HCT116 (cell line): ENCODE measurements around the gene NEDD4L.

ENCODE experiments used
- EGR1 ChIP-seq: IDR thresholded peaks from 2 replicates; pipeline ENCODE4 v1.6.1; 2012; ENCODE audit warnings: low read depth
- EZH2 ChIP-seq: fragments of 200-600 bp; sonication (generic); IDR thresholded peaks from 2 replicates; pipeline ENCODE4 v1.6.1; 2017; ENCODE audit warnings: antibody characterized with exemption, mixed run types
- EZH2phosphoT487 ChIP-seq: fragments of 200-600 bp; IDR thresholded peaks from 2 replicates; pipeline ENCODE4 v1.6.1; 2018; ENCODE audit warnings: antibody characterized with exemption, borderline replicate concordance
- POLR2A ChIP-seq: IDR thresholded peaks from 2 replicates; pipeline ENCODE4 v1.7.0; 2011; ENCODE audit warnings: borderline replicate concordance; ENCODE audit not compliant: insufficient read depth, insufficient read length; ENCODE audit errors: extremely low read depth
- POLR2AphosphoS5 ChIP-seq: IDR thresholded peaks from 2 replicates; pipeline ENCODE4 v1.6.1; 2011; ENCODE audit warnings: mild to moderate bottlenecking, low read depth, low read length, moderate library complexity
- SP1 ChIP-seq: IDR thresholded peaks from 2 replicates; pipeline ENCODE4 v1.6.1; 2012; ENCODE audit warnings: low read depth
- TCF7L2 ChIP-seq: IDR thresholded peaks from 2 replicates; pipeline ENCODE4 v1.7.0; 2011; ENCODE audit warnings: borderline replicate concordance, inconsistent platforms; ENCODE audit not compliant: insufficient read depth, insufficient read length; ENCODE audit errors: extremely low read depth
- TF ChIP-seq, protein P1 (sequence below), 3 experiments: fragments of 200-600 bp in 1 of 3; sonication (generic) in 1 of 3; IDR thresholded peaks in 2 of 3; conservative IDR thresholded peaks in 1 of 3; 2 replicates each; pipeline ENCODE4 v1.5.1; 2012 to 2017; ENCODE audit warnings: low read depth in 2 of 3, low read length in 2 of 3, antibody characterized with exemption in 1 of 3, borderline replicate concordance in 1 of 3, control low read depth in 1 of 3, mild to moderate bottlenecking in 1 of 3, mixed read lengths in 1 of 3, mixed run types in 1 of 3, moderate library complexity in 1 of 3; ENCODE audit not compliant: insufficient read depth in 1 of 3

DNA sequence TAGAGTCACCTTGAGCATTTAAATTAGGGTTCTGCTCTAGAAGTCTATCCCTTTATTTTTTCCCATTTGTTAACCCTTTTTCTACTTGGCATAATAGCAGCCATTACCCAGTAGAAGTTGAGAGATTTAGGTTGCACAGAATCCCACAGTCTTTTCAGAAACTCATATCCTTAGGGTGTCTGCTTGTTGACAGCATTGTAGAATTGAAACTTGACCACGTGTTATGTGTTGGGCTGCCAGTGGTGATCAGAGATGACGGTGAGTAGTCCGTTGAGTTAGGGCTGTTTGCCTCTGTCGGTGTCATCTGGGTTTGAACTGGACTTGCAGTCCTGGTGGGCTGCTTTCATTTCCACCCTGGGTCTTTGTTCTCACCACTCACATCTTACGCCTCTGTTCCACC is 114.4 kb downstream of the NEDD4L start:
- TF ChIP-seq POLR2A (no peak), TCF7L2 (no peak), EZH2phosphoT487 (no peak), EZH2 (no peak), EGR1 (no peak), SP1 (no peak), POLR2AphosphoS5 (no peak)
- TF ChIP-seq, protein P1, sequence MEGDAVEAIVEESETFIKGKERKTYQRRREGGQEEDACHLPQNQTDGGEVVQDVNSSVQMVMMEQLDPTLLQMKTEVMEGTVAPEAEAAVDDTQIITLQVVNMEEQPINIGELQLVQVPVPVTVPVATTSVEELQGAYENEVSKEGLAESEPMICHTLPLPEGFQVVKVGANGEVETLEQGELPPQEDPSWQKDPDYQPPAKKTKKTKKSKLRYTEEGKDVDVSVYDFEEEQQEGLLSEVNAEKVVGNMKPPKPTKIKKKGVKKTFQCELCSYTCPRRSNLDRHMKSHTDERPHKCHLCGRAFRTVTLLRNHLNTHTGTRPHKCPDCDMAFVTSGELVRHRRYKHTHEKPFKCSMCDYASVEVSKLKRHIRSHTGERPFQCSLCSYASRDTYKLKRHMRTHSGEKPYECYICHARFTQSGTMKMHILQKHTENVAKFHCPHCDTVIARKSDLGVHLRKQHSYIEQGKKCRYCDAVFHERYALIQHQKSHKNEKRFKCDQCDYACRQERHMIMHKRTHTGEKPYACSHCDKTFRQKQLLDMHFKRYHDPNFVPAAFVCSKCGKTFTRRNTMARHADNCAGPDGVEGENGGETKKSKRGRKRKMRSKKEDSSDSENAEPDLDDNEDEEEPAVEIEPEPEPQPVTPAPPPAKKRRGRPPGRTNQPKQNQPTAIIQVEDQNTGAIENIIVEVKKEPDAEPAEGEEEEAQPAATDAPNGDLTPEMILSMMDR (IDR thresholded peaks at IDR 0.05 in 2 of 3, conservative IDR thresholded peaks at IDR 0.05 in 1 of 3; ENCODE audit: borderline replicate concordance in 1 of 3, insufficient read depth in 1 of 3, low read depth in 2 of 3, low read length in 2 of 3), result no peak
